ENCODE measurements around the gene SDF4. TPM values are rescaled to one million over a fixed set of nuclear protein-coding genes. Genes with fewer than 3 reads are reported as not detected.
A peak's percentile ranks its signal among the peaks of the same experiment; 100 is the strongest.

Gene SDF4
- total and polyA plus RNA-seq, 2 of the 13 experiments (the other 11 are each of a cell fraction or from before 2014, with no cell fraction given): 80.8 to 107 TPM

DNA sequence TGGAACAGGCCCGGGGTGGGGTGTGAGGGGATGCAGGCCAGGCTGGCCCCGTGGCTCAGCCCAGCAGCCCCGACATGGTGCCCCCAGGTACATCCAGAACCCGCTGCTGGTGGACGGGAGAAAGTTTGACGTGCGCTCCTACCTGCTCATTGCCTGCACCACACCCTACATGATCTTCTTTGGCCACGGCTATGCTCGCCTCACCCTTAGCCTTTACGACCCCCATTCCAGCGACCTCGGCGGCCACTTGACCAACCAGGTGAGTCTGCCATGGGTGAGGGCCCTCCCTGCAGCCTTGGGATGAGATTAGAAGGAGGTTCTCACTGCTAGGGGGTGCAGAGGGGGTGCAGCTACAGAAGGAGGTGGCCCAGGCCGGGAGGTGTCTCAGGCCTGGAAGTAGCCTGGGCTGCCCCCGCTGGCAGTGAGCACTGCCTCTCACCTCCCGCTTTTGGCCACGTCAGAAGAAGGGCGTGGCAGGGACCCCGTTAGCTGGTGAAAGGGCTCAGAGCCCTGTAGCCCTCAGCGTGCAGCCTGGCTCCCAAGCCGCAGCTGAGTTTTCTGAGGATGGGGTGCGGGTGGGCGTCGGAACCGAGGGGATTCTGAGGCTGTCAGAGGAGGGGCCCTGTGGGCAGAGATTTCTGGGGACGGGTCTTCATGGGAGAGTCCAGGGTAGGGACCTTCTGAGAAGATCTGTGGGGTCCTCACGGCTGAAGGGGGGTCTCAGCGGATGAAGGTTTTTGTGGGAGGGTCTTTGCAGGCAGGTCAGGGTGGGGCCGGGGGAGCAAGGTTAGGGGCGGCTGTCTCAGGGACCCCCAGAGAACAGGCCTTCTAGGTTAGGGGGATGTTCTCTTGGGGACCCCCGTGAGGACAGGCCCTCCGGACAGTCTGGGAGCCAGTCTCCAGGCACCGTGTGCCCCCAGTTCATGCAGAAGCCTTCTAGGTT, 47.7 kb downstream of the SDF4 start (continued):
- TF ChIP-seq, protein P1, sequence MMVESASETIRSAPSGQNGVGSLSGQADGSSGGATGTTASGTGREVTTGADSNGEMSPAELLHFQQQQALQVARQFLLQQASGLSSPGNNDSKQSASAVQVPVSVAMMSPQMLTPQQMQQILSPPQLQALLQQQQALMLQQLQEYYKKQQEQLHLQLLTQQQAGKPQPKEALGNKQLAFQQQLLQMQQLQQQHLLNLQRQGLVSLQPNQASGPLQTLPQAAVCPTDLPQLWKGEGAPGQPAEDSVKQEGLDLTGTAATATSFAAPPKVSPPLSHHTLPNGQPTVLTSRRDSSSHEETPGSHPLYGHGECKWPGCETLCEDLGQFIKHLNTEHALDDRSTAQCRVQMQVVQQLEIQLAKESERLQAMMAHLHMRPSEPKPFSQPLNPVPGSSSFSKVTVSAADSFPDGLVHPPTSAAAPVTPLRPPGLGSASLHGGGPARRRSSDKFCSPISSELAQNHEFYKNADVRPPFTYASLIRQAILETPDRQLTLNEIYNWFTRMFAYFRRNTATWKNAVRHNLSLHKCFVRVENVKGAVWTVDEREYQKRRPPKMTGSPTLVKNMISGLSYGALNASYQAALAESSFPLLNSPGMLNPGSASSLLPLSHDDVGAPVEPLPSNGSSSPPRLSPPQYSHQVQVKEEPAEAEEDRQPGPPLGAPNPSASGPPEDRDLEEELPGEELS (CRISPR knock-in tag; IDR thresholded peaks at IDR 0.05): no peak
- TF ChIP-seq ZNF607 (CRISPR knock-in tag; IDR thresholded peaks at IDR 0.05; ENCODE audit: borderline replicate concordance) (no peak), STAG1 (CRISPR knock-in tag; IDR thresholded peaks at IDR 0.05) (no peak)

DNA sequence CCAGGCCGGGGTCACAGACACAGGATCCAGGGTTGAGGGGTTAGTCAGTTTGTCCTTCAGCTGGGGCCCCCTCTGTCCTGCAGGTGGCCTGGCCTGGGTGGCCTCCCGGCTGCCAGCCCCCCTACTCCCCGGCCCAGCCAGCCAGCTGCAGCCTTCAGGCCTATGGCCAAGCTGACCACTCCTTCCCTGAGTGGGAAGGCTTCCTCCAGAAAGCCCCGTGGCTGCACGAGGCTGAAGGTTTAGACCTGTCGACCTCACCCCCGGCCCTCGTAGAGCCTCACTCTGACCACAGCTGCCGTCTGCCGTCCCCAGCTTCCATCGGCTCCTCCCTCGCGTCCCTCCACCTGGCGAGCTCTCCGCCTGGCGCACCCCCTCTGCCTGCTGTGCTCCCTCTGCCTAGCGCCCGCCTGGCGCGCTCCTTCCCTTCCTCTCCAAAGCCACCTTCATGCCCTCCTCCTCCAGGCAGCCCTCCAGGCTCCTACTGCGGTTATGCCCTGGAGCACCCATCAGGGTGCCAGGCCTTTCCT, 48.5 kb downstream of the SDF4 start:
- Histone ChIP-seq H3K79me2 (ENCODE audit: insufficient read depth, low read length) (no peaks in the 10 kb centered on the region), H2AFZ (ENCODE audit: low read length) (no peak overlapping the region), H3K27me3 (ENCODE audit: control insufficient read depth in 1 of 2, insufficient read depth in 2 of 2, low read length in 2 of 2) (peaks cover 8 to 71% of the 10 kb centered on the region in 2 experiments; a peak in 4 of 5 replicates), H3K4me2 (ENCODE audit: low read depth, low read length) (no peak overlapping the region), H3K9ac (ENCODE audit: insufficient read depth, low read depth, low read length) (no peak overlapping the region), H3K4me3 (replicated peaks in 1 of 3; ENCODE audit: insufficient read depth in 1 of 3, low read depth in 2 of 3, low read length in 3 of 3) (no peak overlapping the region), H4K20me1 (ENCODE audit: insufficient read depth, low read length) (no peaks in the 10 kb centered on the region), H3K9me3 (ENCODE audit: low read length) (no peaks in the 10 kb centered on the region), H3K36me3 (replicated peaks in 1 of 2; ENCODE audit: control insufficient read depth in 1 of 2, insufficient read depth in 2 of 2, low read length in 2 of 2) (no peaks in the 10 kb centered on the region), H3K4me1 (ENCODE audit: insufficient read depth, low read length) (peaks cover 22% of the 10 kb centered on the region), H3K27ac (ENCODE audit: extremely low read length, insufficient read depth, low read length) (no peak overlapping the region)
- WGBS (ENCODE audit: low lambda C conversion rate): 54% methylated on average over 20 of the region's 21 CpGs
- intact Hi-C loops (cut with micrococcal nuclease; ENCODE audit: unreplicated experiment) (no loop called here), in situ Hi-C loops (cut with HindIII; ENCODE audit: extremely low pct_ligation_motif_present, low pct_unique_long_range_greater_than_20kb) (no loop called here)
- TF ChIP-seq, protein P2, sequence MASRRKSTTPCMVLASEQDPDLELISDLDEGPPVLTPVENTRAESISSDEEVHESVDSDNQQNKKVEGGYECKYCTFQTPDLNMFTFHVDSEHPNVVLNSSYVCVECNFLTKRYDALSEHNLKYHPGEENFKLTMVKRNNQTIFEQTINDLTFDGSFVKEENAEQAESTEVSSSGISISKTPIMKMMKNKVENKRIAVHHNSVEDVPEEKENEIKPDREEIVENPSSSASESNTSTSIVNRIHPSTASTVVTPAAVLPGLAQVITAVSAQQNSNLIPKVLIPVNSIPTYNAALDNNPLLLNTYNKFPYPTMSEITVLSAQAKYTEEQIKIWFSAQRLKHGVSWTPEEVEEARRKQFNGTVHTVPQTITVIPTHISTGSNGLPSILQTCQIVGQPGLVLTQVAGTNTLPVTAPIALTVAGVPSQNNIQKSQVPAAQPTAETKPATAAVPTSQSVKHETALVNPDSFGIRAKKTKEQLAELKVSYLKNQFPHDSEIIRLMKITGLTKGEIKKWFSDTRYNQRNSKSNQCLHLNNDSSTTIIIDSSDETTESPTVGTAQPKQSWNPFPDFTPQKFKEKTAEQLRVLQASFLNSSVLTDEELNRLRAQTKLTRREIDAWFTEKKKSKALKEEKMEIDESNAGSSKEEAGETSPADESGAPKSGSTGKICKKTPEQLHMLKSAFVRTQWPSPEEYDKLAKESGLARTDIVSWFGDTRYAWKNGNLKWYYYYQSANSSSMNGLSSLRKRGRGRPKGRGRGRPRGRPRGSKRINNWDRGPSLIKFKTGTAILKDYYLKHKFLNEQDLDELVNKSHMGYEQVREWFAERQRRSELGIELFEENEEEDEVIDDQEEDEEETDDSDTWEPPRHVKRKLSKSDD (CRISPR knock-in tag; IDR thresholded peaks at IDR 0.05; ENCODE audit: low read depth): no peak
- TF ChIP-seq ZFP36 (IDR thresholded peaks at IDR 0.05; ENCODE audit: borderline replicate concordance, low read depth, low read length, partially characterized antibody): peak; percentile 31
- no TSS peak for BruUV-seq (replicated peaks)
- DNase-seq (ENCODE audit: low spot score): no peak
- FAIRE-seq: no peak
- ChIA-PET POLR2A (no interaction called here), CTCF (ENCODE audit: low intra/inter-chr PET ratio, low total read pairs) (no interaction called here)
- no peak for ATAC-seq
